HuH-7.5 (cell line): ENCODE data around the gene AIF1L.
"Not testable (repeated sequence)": the region's sequence is repeated elsewhere in the genome, so short reads cannot be mapped to it uniquely, and the experiment has no call there.

Experiments used
- DNase-seq: peaks from one replicate; pipeline ENCODE4 v3.0.0; 2011; ENCODE audit warnings: low spot score

Gene AIF1L

GRCh38 chr9:131121346-131121745 is 25.0 kb downstream of the AIF1L start:
- no peak for DNase-seq

- DNase-seq: no peak
Measured at GRCh38 chr9:131122158-131122557, 25.8 kb downstream of the AIF1L start.

DNA sequence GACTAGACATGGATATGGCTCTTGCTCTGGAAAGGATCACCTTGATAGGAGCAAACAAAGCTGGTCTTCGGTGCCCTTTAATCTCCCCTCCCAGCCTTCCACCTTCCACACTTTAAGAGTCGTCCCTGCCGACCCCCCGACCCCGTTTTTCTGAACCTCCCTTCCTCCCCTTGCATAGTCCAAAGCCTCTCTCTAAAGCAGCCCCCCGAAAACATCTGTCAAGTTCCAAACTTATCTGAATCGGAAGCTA is 28.6 kb downstream of the AIF1L start:
- no peak for DNase-seq

- DNase-seq: peak; percentile 94
Measured at GRCh38 chr9:131125288-131126058, 29.1 kb downstream of the AIF1L start, which contains the start of gene NUP214. Gene NUP214 (plus strand): TSS chr9:131125586. CDS start chr9:131125705, 119 bp downstream.

- DNase-seq: no peak
Measured at GRCh38 chr9:131126059-131126426, 29.7 kb downstream of the AIF1L start.

DNA sequence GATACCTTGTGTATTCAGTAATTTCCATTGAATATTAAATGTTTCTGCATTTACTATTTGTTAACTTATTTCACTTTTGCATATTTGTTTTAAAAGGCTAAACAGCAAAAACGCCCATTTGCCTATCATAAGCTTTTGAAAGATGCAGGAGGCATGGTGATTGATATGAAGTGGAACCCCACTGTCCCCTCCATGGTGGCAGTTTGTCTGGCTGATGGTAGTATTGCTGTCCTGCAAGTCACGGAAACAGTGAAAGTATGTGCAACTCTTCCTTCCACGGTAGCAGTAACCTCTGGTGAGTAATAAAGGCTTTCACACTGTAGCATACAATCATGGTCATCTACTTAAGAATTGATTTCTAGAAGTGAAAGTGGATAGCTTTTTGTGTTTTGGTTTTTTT is 32.9 kb downstream of the AIF1L start:
- DNase-seq: no peak

- no peak for DNase-seq
Measured at GRCh38 chr9:131138676-131139075, 42.3 kb downstream of the AIF1L start.

DNA sequence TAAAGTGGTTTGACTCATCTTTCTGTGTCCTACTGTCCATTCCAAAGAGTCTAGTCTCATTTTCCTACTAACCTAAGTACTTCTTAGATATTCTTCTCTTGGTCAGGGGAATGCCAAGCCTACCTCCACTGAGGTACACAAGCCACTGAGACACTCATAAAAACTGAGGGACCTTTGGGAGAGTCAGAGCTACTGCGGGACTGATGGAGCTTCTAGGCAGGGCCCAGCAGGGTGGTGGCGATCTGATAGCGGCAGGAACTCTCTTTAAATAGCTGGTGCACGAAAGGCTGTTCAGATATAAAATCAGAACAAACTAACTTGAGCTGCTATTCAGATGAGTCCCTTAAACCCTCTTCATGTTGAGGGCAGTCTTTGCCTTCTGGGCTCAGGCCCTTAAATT is 43.8 kb downstream of the AIF1L start:
- no peak for DNase-seq

- DNase-seq: no peak
Measured at GRCh38 chr9:131140550-131140949, 44.2 kb downstream of the AIF1L start.

- no peak for DNase-seq
Measured at GRCh38 chr9:131142160-131142559, 45.8 kb downstream of the AIF1L start.

- DNase-seq: no peak
Measured at GRCh38 chr9:131144201-131144600, 47.9 kb downstream of the AIF1L start.

GRCh38 chr9:131145245-131145644 is 48.9 kb downstream of the AIF1L start:
- no peak for DNase-seq

DNA sequence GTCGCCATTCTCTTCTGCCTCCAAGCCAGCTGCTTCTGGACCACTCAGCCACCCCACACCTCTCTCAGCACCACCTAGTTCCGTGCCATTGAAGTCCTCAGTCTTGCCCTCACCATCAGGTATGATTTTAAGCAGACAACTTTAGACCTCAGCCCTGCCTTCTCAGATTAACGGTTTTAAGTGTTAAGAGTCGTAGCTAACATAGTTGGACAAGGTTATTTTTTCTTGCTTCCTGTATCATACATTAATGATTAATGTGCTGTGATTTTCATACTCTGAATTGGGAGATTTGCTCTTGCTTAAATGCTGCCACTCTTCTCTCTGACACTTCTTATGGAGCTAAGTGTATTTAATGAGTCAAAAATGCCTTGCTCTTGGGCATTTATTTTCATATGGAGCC is 49.9 kb downstream of the AIF1L start:
- no peak for DNase-seq

- DNase-seq: no peak
Measured at GRCh38 chr9:131148276-131148675, 51.9 kb downstream of the AIF1L start.

DNA sequence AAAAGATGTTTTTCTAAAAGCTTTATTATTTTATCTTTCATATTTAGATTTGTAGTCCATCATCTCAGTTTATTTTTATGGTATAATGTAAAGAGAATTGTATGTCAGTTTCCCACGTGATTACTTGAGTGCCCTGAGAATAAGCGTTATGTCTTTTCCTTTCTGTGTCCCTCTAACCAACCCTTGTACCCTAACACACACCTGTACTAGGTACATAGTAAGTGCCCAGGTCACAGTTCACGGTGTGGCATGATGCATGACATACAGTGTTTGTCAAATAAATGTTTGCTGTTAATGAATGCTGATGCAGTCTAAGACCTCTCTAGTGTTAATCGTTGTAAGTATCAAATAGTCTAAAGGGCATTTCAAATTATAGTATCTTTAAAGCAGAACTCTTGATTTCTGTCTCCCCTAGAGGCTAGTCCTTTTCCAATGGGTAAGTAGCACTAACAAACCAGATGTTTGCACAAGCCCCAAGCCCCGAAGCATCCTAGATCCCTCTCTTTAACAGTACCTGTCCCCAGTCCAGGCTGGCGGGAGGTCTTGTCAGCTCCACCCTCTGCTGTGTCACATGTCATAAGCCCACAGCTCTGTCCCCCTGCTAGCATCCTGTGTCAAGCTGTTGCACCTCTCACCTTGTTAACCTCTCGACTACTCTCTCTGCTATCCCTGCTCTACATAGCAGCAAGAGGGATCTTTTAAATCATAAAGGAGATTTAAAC is 52.8 kb downstream of the AIF1L start:
- no peak for DNase-seq

DNA sequence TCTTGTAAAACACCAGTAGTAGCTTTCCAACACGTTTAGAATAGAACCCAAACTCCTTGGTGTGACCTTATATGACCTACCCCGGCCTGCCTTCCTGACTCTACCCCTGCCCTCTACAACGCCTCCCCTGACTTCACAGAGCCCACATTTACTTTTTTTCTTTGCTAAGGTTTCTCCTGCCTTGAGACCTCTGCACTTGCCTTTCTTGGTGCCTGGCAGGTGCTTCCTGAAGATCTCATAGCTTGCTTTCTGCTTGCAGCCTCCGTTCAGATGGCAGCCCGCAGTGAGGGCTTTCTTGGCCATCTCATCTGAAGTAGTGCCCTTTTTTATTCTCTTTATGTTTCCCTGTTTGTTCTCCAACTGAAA is 53.3 kb downstream of the AIF1L start:
- DNase-seq: no peak

DNA sequence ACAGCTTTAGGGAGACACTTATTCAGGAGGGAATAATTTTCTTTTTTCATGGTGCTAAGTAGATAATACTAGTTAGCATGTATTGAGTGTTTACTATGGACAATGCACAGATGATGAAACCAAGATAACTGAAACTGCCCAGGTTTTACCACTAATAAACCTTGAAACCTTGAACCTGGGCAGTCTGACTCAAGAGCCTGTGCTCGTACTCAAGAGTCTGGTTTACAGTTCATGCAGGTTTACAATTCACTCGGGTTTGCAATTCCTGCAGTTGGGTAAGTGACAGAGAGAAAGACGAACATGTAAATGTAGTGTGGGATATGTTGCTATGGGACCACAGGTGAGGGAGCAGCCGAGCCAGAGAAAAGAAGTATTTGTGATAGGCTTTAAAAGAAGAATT is 57.3 kb downstream of the AIF1L start:
- DNase-seq: no peak

DNA sequence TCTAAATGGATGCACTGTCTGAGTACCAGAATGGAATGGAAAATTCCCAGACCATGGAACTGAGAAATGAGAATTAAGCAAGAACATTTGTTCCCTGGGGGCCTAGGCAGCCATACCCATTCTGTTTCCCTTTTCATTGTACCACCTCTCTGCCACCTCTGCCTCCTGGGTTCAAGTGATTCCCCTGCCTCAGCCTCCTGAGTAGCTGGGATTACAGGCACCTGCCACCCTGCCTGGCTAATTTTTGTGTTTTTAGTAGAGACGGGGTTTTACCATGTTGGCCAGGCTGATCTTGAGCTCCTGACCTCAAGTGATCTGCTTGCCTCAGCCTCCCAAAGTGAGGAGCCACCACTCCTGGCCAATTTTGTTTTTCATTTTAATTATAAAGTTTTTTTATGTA is 62.3 kb downstream of the AIF1L start:
- not testable (repeated sequence) for DNase-seq

DNA sequence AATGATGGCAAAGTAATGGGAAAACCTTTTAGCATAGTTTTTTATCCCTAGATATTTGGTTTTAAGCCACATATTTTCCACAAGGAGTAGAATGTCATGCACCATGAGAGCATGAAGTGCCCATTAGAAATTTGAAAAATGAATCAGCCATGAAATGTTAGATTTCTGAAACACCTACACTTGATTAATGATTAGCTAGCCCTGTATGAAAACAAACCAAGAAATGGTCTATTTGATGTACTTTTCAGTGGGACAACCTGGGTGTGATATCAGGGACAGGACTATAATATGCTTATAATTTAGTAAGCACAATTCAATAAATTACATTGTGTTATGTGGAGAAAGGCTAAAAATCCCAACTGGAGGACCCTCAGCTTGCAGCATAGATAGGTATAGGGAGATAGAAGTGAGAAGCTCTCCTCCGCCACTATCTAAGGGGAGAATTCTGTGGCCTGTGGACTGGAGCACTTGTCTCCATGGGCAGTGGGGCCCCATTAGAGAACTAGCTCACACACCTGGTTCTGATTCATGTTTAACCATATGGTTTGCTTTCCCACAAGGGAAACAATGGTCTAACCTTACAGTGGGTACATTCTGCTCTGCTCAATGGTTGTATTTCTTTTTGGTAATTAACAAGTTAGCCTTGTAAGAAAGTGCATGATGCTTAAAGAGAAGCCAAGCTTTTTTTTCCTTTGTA is 64.2 kb downstream of the AIF1L start:
- no peak for DNase-seq

GRCh38 chr9:131161585-131161984 is 65.3 kb downstream of the AIF1L start:
- DNase-seq: no peak

DNA sequence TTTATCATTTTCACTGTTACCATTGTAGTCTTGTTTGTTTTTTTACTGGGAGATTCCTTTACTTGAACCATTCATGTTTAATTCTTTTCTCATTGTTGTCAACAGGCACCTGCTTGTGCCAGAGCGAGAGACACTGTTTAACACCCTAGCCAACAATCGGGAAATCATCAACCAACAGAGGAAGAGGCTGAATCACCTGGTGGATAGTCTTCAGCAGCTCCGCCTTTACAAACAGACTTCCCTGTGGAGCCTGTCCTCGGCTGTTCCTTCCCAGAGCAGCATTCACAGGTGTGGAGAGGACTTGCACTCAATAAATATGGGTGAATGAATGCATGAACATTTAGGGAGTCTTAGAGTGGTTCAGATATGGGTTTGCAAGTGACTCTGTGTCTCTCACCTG is 66.6 kb downstream of the AIF1L start:
- DNase-seq: no peak

GRCh38 chr9:131165523-131165922 is 69.2 kb downstream of the AIF1L start:
- DNase-seq: no peak

DNA sequence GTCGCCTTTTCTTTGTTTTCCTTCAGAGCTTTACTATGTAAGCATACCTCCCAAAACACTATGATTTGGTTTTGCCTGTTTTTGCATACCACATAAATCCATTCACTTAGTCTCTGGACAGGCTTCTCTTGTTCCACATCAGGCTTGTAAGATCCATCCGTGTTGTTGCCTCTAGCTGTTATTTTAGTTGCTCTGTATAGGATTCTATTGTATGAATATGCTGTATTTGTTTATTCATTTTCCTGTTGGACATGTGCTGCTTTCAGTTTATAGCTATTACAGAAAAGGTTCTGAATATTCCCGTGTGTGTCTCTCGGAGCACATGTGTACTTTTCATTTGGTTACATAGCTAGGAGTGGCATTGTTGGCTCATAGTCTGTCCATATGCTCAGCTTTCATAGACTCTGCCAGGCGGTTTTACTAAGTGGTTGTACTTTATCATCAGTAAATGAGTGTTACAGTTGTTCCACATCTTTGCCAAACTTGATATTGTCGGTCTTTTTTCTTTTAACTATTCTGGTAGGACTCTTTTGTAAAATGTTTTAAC is 70.9 kb downstream of the AIF1L start:
- no peak for DNase-seq
